Esophagus muscularis mucosa (tissue), 3 donors: Measurements from ENCODE around the gene FBXO31.

Source experiments
- CTCF ChIP-seq, 3 experiments: fragments of 200-600 bp in 2 of 3; fragments of 450-650 bp in 1 of 3; sonication (generic) in 2 of 3; IDR thresholded peaks; one replicate each; pipeline ENCODE4 v1.5.1; 2017 to 2019; ENCODE audit warnings: antibody characterized with exemption in 3 of 3, mild to moderate bottlenecking in 2 of 3, moderate library complexity in 1 of 3
- POLR2A ChIP-seq: fragments of 450-650 bp; IDR thresholded peaks from one replicate; pipeline ENCODE4 v1.6.1; 2017; ENCODE audit warnings: antibody characterized with exemption, moderate library complexity, mild to moderate bottlenecking, low read depth

DNA sequence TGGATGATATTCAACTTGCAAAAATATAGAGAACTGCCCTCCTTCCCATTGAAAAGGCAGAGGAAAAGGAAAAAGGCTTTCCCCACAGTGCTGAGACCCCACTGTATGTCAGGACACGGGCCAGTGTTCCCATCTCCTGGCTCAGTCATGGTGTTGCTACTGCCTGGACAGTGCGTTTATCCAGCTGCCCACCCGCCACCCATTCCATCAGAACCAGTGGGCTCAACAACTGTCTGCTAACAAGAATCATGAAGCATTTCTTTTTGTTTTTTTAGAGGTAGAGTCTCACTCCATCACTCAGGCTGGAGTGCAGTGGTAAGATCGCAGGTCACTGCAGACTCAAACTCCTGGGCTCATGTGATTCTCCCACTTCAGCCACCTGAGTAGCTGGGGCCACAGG lies 11.3 kb downstream of the FBXO31 start:
- TF ChIP-seq CTCF (IDR thresholded peaks at IDR 0.05) (no peak), POLR2A (no peak)
